ENCODE measurements around the gene HAUS1.

HAUS1 gene, protein sequence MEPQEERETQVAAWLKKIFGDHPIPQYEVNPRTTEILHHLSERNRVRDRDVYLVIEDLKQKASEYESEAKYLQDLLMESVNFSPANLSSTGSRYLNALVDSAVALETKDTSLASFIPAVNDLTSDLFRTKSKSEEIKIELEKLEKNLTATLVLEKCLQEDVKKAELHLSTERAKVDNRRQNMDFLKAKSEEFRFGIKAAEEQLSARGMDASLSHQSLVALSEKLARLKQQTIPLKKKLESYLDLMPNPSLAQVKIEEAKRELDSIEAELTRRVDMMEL

DNA sequence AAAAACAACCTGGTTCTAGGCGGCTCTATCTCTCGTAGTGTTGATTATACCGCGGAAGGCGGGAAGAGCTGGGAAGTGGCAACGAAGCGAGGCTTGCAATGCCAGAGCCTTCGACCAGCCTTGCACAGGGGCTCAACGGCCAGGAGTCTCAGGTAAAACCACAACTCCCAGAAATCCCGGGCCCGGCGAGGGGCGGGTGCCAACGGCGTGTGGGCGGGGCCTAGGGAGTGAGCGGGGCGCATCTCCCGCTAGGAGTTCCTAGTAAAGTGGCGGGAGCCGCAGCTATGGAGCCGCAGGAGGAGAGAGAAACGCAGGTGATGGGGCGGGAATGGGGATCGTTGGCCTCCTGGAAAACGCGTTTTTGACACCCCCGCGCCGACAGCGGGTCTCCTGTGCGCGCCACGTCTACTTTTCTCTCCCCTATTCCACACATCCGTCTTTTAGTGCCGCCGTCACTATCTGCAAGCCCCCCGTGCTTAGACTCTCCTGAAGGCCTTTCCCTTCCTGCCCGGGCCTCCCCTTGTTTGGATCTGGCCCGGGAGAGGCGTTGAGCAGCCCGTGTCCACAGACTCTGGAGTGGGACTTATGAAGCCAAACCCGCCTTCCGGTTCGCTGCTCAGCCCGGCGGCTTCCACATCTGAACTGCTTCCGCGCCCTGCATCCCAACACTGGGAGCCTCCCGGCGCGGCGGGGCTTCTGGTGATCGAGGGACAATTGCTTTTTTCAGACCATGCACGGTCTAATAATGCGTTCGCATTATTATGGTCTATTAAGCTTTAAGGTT lies at the start of gene HAUS1:
Gene HAUS1 (plus strand): TSS at position 258 of the 784 bp plus-strand sequence. CDS start 27 bp downstream, at position 285.
- no peaks in the 10 kb centered on the region for H3K4me1 ChIP-seq (ENCODE audit: insufficient read depth, low read length)
- no peaks in the 10 kb centered on the region for H3K9me3 ChIP-seq (ENCODE audit: control insufficient read depth, insufficient read depth, low read length)
- H3K9ac ChIP-seq (ENCODE audit: low read depth, low read length): peak within 1 kb of the TSS; percentile 98
- 0 out of 2 replicates have a peak, but pooled peaks cover 3% of the 10 kb centered on the region for H3K36me3 ChIP-seq (ENCODE audit: insufficient read depth, low read length)

DNA sequence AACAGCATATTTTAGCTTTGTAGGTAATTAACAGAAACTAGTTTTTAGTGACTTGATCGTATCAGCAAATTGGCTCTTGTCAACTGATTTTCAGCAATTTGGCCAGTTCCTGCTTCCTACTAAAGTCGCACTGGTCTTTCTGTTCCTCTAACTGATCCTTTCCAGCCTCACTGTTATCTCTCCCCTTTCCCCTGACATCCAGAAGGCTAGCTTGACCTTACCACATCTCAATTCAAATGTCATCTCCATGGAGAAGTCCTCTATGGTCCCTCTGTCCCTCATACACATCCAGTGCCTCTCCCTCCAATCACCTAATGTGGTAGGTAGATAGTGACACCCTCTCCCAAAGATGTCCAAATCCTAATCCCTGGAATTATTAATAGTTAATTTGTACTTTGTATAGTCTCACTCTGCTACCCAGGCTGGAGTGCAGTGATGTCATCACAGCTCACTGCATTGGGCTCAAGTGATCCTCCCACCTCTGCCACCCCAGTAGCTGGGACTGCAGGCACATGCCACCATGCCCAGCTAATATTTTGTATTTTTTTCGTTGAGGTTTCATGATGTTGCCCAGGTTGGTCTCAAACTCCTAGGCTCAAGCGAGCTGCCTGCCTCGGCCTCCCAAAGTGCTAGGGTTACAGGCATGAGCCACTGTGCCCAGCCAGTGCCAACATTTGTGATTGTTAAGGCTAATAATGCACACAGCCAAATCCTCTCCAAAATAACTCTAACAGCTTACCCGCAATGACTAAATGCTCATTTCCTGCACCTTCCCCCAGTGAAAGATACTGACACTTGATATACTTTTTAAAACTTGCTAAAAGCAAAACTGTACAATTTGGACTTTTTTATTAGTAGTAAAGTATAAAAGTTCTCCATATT lies 49.0 kb upstream of the HAUS1 start:
- H3K9ac ChIP-seq (ENCODE audit: low read depth, low read length): no peak overlapping the region
- H3K36me3 ChIP-seq (ENCODE audit: insufficient read depth, low read length): no peaks in the 10 kb centered on the region
- H3K4me1 ChIP-seq (ENCODE audit: insufficient read depth, low read length): no peaks in the 10 kb centered on the region
- H3K9me3 ChIP-seq (ENCODE audit: control insufficient read depth, insufficient read depth, low read length): no peaks in the 10 kb centered on the region

DNA sequence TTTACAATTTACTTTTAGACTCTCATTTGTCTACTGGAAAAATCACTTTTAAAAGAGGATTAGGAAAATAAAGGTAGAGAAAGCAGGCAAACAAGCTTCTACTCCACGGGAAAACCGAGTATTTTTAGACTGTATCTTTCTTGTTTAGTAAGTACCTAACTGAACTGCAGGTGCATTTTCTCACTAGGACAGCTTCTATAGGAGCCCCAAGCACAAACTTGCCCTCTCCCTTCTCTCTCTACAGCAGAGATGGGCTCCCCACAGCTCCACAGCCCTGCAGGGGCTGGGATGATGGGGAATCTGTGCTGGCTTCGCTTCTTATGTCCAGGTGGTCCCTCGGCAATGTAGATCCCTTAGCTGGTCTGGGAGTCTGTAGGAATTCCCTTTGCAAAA lies 48.4 kb upstream of the HAUS1 start:
- H3K36me3 ChIP-seq (ENCODE audit: insufficient read depth, low read length): no peaks in the 10 kb centered on the region
- H3K4me1 ChIP-seq (ENCODE audit: insufficient read depth, low read length): no peaks in the 10 kb centered on the region
- H3K9me3 ChIP-seq (ENCODE audit: control insufficient read depth, insufficient read depth, low read length): no peaks in the 10 kb centered on the region
- H3K9ac ChIP-seq (ENCODE audit: low read depth, low read length): no peak overlapping the region

DNA sequence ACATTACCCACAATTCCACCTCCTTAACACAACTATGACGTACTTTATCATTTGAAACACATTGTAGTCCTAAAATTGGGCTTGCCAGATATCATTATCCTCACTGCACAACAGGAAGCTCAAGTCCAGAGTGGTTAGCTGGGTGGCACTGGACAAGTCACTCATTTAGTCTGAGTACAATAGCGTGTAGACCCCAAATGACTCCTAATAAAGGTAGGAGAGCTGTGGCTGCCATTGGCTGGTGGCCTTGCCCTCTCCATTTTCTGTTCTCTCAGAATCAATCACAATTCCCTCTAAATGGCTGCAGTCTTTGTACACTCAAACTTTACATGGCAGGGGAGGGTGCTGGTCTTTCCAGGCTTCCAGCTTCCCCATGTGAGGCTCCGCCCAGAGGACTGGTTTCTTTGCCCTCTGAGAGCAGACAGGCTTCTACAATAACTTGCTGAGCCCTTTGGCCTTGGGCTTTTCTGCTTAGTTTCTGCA lies 43.8 kb upstream of the HAUS1 start:
- no peaks in the 10 kb centered on the region for H3K9me3 ChIP-seq (ENCODE audit: control insufficient read depth, insufficient read depth, low read length)
- peaks cover 14% of the 10 kb centered on the region for H3K4me1 ChIP-seq (ENCODE audit: insufficient read depth, low read length)
- no peaks in the 10 kb centered on the region for H3K36me3 ChIP-seq (ENCODE audit: insufficient read depth, low read length)
- H3K9ac ChIP-seq (ENCODE audit: low read depth, low read length): no peak overlapping the region

DNA sequence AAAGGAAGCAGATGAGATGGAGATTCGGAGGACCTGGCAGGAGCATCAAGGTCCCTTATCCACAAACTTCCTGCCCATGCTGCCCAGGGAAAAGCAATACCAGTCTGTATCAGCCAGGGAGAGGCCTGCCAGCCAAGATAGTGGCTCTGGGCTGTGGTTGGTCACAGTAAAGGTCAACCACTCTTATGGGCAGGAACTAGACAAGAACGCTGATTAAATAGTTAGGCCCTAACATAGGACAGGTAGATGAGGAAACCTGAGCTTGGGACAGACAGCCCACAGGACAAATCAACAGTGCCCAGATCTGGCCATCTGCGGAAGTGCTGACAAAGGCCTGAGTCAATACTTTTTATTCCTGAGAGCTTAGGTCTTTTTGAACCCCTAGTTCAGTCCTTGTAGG lies 42.8 kb upstream of the HAUS1 start:
- Histone ChIP-seq H3K9ac (ENCODE audit: low read depth, low read length) (no peak overlapping the region), H3K36me3 (ENCODE audit: insufficient read depth, low read length) (no peaks in the 10 kb centered on the region), H3K4me1 (ENCODE audit: insufficient read depth, low read length) (peaks cover 14% of the 10 kb centered on the region), H3K9me3 (ENCODE audit: control insufficient read depth, insufficient read depth, low read length) (no peaks in the 10 kb centered on the region)

DNA sequence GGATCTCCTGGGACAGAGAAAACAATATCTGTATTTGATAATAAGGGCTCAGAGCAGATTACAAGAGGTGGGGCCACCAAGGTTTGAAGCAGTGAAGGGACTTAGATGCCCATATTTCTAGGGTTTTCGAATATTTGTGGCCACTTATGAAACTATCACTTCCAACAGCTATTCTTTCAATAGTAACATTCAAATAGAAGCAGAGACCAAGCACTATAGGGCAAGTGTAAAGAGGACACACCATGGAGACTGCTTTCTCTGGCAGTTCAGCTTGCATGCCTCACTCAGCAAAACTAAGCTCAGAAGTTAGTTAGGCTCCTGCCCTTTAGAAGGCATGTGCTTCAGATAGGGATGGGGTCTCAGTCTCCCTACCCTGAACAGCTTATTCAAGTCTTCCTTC lies 42.4 kb upstream of the HAUS1 start:
- Histone ChIP-seq H3K9me3 (ENCODE audit: control insufficient read depth, insufficient read depth, low read length) (no peaks in the 10 kb centered on the region), H3K9ac (ENCODE audit: low read depth, low read length) (no peak overlapping the region), H3K36me3 (ENCODE audit: insufficient read depth, low read length) (no peaks in the 10 kb centered on the region), H3K4me1 (ENCODE audit: insufficient read depth, low read length) (peaks cover 14% of the 10 kb centered on the region)

DNA sequence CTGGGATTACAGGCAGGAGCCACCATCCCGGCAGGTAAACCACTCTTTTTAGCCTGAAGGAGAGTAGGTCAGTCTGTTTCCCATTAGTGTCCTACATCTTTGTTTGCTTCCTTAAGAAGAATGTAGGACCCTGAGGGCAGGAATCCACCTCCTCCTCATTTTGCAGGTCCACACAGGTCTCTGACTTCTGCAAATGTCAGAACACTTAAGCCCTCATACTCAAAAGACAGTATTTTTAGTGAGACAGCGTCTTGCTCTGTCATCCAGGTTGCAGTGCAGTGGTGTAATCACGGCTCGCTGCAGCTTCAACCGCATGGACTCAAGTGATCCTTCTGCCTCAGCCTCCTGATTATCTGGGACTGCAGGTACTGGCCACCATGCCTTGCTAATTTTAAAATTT lies 41.4 kb upstream of the HAUS1 start:
- Histone ChIP-seq H3K4me1 (ENCODE audit: insufficient read depth, low read length) (peaks cover 14% of the 10 kb centered on the region), H3K36me3 (ENCODE audit: insufficient read depth, low read length) (no peaks in the 10 kb centered on the region), H3K9me3 (ENCODE audit: control insufficient read depth, insufficient read depth, low read length) (no peaks in the 10 kb centered on the region), H3K9ac (ENCODE audit: low read depth, low read length) (no peak overlapping the region)

DNA sequence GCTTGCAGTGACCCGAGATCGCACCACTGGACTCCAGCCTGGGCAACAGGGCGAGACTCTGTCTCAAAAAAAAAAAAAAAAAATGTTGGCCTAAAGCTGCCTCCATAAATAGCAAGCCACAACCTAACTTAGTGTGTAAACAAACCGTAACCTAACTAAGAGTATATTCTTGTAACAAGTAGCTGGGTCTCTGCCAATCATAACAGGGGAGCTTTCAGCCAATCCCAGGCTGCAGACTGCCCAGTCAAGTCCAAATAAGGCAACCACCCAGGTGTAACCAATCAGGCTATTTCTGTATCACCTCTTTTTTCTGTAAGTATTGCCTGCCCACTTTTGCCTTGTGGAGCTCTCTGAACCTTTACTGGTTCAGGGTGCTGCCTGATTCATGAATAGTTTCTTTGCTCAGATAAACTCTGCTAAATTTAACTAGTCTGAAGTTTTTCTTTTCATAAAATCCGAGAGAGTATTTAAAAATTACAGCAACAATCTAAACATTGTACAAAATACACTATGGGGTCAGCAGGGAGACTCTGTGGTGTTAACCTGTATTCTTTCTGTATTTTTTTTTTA lies 36.7 kb upstream of the HAUS1 start:
- Histone ChIP-seq H3K9ac (ENCODE audit: low read depth, low read length) (no peak overlapping the region; the same call in 1 of the 2 replicates), H3K4me1 (ENCODE audit: insufficient read depth, low read length) (peaks cover 14% of the 10 kb centered on the region), H3K9me3 (ENCODE audit: control insufficient read depth, insufficient read depth, low read length) (no peaks in the 10 kb centered on the region), H3K36me3 (ENCODE audit: insufficient read depth, low read length) (no peaks in the 10 kb centered on the region)

DNA sequence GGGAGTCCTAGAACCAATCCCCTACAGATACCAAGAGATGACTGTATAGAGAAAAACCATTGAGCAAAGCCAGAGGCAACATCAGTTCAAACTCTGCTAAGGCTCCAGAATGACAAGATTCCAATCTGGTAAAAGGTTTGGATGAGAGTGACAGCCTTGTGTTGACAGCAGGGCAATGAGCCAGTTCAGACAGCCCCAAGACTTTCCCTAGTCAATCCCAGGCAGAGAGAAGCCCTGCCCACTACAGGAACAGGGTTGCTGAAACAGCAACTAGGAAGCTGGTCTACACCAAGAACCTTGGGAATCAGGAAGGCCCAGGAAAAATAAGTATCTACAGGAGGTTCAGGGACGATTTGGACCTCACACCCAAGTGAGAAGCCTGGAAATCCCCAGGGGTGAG lies 35.4 kb upstream of the HAUS1 start:
- Histone ChIP-seq H3K36me3 (ENCODE audit: insufficient read depth, low read length) (no peaks in the 10 kb centered on the region), H3K4me1 (ENCODE audit: insufficient read depth, low read length) (peaks cover 3% of the 10 kb centered on the region), H3K9me3 (ENCODE audit: control insufficient read depth, insufficient read depth, low read length) (no peaks in the 10 kb centered on the region), H3K9ac (ENCODE audit: low read depth, low read length) (no peak overlapping the region)

DNA sequence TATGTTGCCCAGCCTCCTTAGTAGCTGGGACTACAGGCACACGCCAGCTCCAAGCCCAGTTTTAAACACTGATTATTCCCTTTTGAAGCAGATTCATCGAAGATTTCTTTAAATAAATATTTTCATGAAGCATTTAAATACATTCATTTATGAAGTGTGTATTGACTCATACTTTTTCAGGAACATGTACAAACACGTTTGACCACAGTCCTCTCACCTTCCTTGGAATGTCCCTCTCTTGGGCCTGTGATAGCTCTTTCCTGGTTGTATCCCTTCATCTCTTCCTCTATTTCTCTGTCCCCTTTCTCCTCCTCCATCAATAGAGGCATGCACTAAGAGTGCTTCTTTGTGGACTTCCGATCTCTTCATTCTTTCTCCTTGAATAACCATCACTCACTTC lies 34.7 kb upstream of the HAUS1 start:
- no peaks in the 10 kb centered on the region for H3K9me3 ChIP-seq (ENCODE audit: control insufficient read depth, insufficient read depth, low read length)
- H3K9ac ChIP-seq (ENCODE audit: low read depth, low read length): no peak overlapping the region
- H3K36me3 ChIP-seq (ENCODE audit: insufficient read depth, low read length): no peaks in the 10 kb centered on the region
- no peaks in the 10 kb centered on the region; the same call in 1 of the 2 replicates for H3K4me1 ChIP-seq (ENCODE audit: insufficient read depth, low read length)

DNA sequence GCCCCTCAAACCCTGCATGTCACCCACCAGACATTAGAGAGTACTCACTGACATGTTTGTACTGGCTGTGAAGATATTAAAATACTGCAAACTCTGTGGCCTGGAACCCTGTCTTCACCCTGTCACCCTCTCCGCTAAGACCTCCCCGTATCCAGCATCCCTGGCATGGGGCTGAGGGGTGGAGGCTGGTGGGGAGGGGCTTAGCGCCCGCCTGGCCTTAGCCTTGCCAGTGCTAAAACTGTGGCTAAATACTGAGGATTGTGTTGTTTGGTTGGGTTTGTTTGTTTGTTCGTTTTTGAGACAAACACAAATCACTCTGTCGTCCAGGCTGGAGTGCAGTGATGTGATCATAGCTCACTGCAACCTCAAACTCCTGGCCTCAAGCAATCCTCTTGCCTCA lies 34.0 kb upstream of the HAUS1 start:
- Histone ChIP-seq H3K4me1 (ENCODE audit: insufficient read depth, low read length) (no peaks in the 10 kb centered on the region; the same call in 1 of the 2 replicates), H3K36me3 (ENCODE audit: insufficient read depth, low read length) (no peaks in the 10 kb centered on the region), H3K9ac (ENCODE audit: low read depth, low read length) (no peak overlapping the region), H3K9me3 (ENCODE audit: control insufficient read depth, insufficient read depth, low read length) (no peaks in the 10 kb centered on the region)

DNA sequence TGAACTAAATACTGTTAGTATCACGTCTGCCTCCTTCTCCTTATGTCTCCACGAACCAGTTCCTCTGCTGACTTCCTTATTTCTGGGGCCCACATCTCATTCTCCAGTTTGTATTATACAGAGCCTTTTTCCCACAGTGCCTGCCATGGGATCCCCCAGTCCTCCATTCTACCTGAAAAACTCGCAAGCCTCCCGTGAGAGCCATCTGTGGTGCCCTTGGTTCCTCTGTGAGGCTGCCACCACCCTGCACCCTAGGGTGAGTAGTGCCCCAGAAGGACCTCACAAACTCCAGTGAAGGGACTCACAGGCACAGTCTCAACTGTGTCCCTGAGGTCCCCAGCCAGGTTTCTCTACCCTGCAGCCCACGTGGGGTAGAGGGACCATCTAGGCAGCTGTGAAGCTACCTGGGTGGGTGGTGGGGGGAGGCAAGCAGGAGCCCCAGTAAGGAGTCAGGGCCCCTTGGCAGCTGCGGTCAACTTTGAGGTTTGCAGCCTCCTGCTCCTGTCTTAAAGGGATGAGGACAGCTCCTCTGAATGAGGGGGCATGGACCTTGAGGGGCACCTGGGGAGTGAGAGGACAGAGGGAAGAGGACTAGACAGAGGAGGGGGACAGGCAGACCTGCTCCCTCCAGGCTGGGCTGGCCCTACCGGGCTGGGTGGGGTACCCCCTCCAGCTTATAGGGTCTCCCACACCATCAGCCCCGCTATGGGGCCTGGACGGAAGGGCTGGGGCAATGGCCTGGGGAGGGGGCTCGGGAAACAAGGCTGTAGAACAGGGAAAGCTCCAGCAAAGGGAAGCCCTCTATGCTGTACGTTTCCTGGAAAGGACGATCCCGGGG lies 33.2 kb upstream of the HAUS1 start:
- peak overlapping the region; percentile 97; the same call in 1 of the 2 replicates for H3K9ac ChIP-seq (ENCODE audit: low read depth, low read length)
- no peaks in the 10 kb centered on the region; the same call in 1 of the 2 replicates for H3K4me1 ChIP-seq (ENCODE audit: insufficient read depth, low read length)
- no peaks in the 10 kb centered on the region for H3K36me3 ChIP-seq (ENCODE audit: insufficient read depth, low read length)
- H3K9me3 ChIP-seq (ENCODE audit: control insufficient read depth, insufficient read depth, low read length): no peaks in the 10 kb centered on the region

DNA sequence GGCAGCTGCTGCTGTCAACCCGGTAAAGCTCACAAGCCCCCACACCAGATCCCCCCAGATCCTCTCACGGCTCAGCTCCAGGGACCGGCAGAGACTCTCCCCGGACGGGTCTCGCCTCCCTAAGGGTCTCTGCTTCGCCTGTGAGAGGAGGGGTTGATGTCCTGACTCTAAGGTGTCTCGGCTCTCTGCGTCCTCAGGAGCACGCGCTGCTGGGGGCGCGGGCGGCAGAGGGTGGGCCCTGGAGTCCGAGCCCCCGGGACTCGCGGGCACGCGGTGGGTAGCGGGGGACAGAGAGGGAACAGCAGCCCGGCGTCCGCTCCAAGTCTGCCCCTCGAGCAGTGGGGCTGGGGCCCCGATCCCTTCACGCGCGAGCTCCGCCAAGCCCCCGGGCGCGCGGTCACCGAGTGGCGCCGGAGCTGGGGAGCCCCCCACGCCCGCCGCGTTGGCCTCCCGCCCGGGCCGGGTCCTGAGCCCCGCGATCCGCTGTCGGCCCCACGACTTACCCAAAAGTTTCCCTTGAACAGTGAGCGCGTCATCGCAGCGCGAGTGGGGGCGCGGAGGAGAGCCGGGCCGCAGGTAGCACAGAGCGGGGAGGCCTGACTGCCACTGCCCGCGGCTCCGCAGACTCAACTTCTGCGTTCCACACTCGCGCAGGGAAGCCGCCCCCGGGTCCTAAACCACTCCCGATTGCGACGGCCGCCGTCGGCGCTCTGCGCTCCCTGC lies 32.4 kb upstream of the HAUS1 start, which contains the start of gene PSTPIP2:
Gene PSTPIP2 (minus strand): TSS at position 608 of the 723 bp plus-strand sequence. CDS start 72 bp downstream, at position 536.
- Histone ChIP-seq H3K9ac (ENCODE audit: low read depth, low read length) (peak within 1 kb of the TSS; percentile 97), H3K36me3 (ENCODE audit: insufficient read depth, low read length) (no peaks in the 10 kb centered on the region), H3K9me3 (ENCODE audit: control insufficient read depth, insufficient read depth, low read length) (no peaks in the 10 kb centered on the region), H3K4me1 (ENCODE audit: insufficient read depth, low read length) (no peaks in the 10 kb centered on the region; the same call in 1 of the 2 replicates)

Data from ES-I3 (cell line).